Measurements from ENCODE around the gene TCEAL2.

DNA sequence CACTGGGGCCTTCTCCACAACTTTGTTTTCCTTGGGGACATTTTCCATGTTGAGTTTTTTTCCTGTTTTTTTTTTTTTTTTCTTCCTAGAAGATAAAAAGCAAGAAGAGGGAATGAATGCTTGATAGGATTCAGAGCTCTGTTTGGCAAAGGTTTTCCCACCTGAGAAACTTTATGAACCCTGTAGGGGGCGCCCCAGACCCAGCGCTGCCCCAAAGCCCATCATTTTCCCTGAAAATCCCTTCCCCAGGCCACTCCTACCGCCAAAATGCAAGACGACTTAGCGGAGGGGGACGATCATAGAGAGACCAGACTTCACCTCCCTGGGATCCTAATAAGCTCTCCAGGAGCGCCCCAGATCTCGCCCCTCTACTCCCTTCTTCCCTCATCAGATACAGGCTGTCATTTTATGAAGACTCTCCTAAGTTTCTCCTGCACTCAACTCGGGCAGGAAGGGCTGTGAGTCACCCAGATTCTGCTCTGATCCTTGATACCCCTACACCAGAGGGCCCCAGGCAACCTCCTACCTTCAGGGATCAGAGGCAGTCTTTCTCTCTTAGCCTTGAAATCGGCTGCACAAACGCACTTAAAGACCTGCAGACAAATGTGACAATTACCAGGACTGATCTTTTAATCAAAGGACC is 28.9 kb downstream of the TCEAL2 start:
- TF ChIP-seq, protein P1, sequence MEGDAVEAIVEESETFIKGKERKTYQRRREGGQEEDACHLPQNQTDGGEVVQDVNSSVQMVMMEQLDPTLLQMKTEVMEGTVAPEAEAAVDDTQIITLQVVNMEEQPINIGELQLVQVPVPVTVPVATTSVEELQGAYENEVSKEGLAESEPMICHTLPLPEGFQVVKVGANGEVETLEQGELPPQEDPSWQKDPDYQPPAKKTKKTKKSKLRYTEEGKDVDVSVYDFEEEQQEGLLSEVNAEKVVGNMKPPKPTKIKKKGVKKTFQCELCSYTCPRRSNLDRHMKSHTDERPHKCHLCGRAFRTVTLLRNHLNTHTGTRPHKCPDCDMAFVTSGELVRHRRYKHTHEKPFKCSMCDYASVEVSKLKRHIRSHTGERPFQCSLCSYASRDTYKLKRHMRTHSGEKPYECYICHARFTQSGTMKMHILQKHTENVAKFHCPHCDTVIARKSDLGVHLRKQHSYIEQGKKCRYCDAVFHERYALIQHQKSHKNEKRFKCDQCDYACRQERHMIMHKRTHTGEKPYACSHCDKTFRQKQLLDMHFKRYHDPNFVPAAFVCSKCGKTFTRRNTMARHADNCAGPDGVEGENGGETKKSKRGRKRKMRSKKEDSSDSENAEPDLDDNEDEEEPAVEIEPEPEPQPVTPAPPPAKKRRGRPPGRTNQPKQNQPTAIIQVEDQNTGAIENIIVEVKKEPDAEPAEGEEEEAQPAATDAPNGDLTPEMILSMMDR (IDR thresholded peaks at IDR 0.05), result no peak
- no peak for TF ChIP-seq POLR2A (IDR thresholded peaks at IDR 0.05)
